Epidermal melanocyte (primary cell): ENCODE measurements around the gene TICRR.

Experiments used
- DNase-seq: peaks from one replicate; pipeline ENCODE4 v3.0.0; 2011; ENCODE audit warnings: low spot score; ENCODE audit not compliant: insufficient read length

Gene TICRR

GRCh38 chr15:89653578-89653977 is 78.3 kb downstream of the TICRR start:
- DNase-seq, result no peak

- DNase-seq, result no peak
Observed at GRCh38 chr15:89654301-89654761, 79.1 kb downstream of the TICRR start.

GRCh38 chr15:89654847-89655805 is 79.9 kb downstream of the TICRR start, which contains the start of gene KIF7:
TSS of gene KIF7 (minus strand) at chr15:89655467. CDS start at chr15:89652930, 2,537 bp downstream.
- peak; percentile 66 for DNase-seq

GRCh38 chr15:89656116-89656815 is 81.0 kb downstream of the TICRR start:
- DNase-seq, result no peak

GRCh38 chr15:89657686-89658200 is 82.5 kb downstream of the TICRR start:
- no peak for DNase-seq

- DNase-seq, result no peak
Observed at GRCh38 chr15:89659295-89659694, 84.0 kb downstream of the TICRR start.

- no peak for DNase-seq
Observed at GRCh38 chr15:89660556-89660955, 85.3 kb downstream of the TICRR start.

- peak; percentile 93 for DNase-seq
Observed at GRCh38 chr15:89662893-89663626, 87.8 kb downstream of the TICRR start.

GRCh38 chr15:89664441-89665350 is 89.4 kb downstream of the TICRR start:
- DNase-seq, result no peak

- DNase-seq, result no peak
Observed at GRCh38 chr15:89665449-89666181, 90.3 kb downstream of the TICRR start.

- DNase-seq, result no peak
Observed at GRCh38 chr15:89666184-89666857, 91.1 kb downstream of the TICRR start.

GRCh38 chr15:89666858-89667705 is 91.8 kb downstream of the TICRR start:
- DNase-seq, result no peak

GRCh38 chr15:89667706-89667960 is 92.4 kb downstream of the TICRR start:
- DNase-seq, result no peak

- no peak for DNase-seq
Observed at GRCh38 chr15:89668171-89668570, 92.9 kb downstream of the TICRR start.

GRCh38 chr15:89669309-89669865 is 94.1 kb downstream of the TICRR start:
- DNase-seq, result no peak

- DNase-seq, result no peak
Observed at GRCh38 chr15:89669941-89670340, 94.7 kb downstream of the TICRR start.

GRCh38 chr15:89670971-89671560 is 95.8 kb downstream of the TICRR start:
- no peak for DNase-seq

- DNase-seq, result no peak
Observed at GRCh38 chr15:89671687-89672086, 96.4 kb downstream of the TICRR start.
